GM19035 (cell line): ENCODE measurements around the gene CST3.
"Not testable (repeated sequence)": the region's sequence is repeated elsewhere in the genome, so short reads cannot be mapped to it uniquely, and the experiment has no call there.

Source experiments
- ATAC-seq: cut with Tn5 transposase; IDR thresholded peaks from one replicate; pipeline ENCODE4 v1.9.1; 2021; ENCODE audit not compliant: unreplicated experiment

The CST3 gene

GRCh38 chr20:23662276-23662870 lies 24.6 kb upstream of the CST3 start:
- ATAC-seq = no peak

GRCh38 chr20:23661002-23661429 lies 23.3 kb upstream of the CST3 start:
- no peak for ATAC-seq

GRCh38 chr20:23659989-23660837 lies 22.5 kb upstream of the CST3 start:
- no peak for ATAC-seq

DNA sequence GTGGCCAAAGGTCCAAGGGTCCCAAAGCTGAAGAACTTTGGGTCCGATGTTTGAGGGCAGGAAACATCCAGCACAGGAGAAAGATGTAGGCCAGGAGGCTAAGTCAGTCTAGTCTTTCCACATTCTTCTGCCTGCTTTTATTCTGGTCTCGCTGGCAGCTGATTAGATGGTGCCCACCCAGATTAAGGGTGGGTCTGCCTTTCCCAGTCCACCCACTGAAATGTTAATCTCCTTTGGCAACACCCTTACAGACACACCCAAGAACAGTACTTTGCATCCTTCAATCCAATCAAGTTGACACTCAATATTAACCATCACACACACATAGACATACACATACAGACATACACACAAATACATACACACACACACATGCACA lies 21.8 kb upstream of the CST3 start:
- ATAC-seq = not testable (repeated sequence)

GRCh38 chr20:23658989-23659609 lies 21.3 kb upstream of the CST3 start:
- no peak for ATAC-seq

DNA sequence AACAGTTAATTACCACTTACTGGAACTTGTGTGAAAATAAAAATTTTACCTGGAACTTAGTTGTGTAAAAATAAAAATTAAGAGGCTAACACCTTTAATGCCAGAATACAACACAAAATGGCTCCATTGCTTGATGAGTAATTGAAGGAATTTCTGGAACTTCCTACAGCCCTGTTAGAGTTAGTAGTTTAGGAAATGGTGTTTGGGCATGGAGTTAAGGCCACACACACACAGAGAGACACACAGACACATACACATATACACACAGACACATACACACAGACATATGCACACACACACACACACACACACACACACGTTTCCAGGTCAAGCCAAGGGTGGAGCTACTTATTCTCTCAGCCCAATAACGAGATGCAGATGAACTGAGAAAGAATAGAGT lies 20.6 kb upstream of the CST3 start:
- no peak for ATAC-seq

DNA sequence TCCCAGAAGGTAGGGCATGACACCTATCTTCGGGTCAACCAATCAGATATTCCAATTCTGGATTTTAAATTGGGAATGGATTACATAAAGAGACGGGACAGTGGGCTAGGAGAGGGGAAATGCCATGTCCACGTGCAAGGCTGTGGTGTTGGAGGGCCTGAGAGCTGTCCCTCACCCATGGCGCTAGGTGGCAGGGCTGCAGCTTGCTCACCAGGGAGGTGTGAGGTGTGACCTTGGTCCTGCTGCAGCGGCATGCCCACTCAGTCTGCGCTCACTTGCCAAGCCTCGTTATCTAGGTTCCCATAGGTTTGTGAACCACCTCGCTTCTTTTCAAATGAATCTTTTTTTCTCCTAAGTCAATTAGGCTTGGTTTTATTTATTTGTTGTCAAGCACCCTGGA lies 19.4 kb upstream of the CST3 start:
- ATAC-seq = no peak

GRCh38 chr20:23656372-23656771 lies 18.6 kb upstream of the CST3 start:
- no peak for ATAC-seq

DNA sequence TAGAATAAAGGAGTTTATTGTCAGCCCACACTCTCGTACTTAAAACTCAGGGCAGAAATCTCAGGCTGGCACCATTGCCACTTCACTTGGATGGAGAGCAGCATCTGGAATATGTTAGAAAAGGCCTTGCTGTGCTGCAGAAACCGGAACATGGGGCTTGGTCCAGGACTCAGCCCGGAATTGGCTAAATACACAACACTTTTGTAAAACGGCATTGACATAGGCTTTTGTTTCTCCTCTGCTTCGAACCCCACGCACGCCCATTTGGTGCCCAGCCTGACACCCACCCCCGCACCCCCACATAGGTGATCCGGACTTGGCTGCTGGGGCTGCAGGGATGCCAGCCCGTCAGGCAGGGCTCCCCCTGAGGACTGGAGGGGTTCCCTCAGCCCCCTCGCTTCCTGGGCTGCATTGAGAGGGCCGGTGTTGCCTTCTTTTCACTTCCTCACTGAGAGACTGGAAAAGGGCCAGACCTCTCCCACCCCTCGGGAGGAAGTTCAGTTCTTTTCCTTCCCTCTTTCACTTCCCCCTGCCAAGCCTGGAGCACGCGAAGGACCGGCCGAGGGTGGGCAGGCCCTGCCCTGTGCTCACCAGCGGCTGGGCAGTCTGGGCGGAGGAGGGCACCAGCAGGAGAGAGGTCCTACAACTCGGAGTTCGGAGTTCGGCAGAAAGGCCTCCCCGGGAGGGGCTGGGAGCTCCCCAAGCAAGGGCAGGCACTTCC lies 17.9 kb upstream of the CST3 start:
- ATAC-seq = no peak

- no peak for ATAC-seq
Observed at GRCh38 chr20:23654717-23655116, 17.0 kb upstream of the CST3 start.

- ATAC-seq = no peak
Observed at GRCh38 chr20:23654000-23654399, 16.2 kb upstream of the CST3 start.

- ATAC-seq = no peak
Observed at GRCh38 chr20:23653400-23653938, 15.7 kb upstream of the CST3 start.

DNA sequence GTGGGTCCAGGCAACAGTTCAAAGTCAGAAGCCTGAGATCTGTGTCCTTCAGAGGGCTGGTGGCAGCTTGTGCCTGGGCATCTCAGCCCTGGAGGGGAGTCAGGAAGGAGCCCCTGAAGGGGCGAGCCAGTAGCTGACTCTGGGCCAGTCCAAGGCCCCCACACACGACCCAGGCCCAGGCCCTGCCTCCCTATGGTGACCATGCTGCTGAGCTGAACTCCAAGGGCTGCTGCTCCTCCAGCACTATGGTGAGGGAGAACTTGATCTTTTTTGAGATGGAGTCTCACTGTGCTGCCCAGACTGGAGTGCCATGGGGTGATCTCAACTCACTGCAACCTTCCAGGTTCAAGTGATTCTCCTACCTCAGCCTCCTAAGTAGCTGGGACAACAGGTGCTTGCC lies 15.2 kb upstream of the CST3 start:
- ATAC-seq = no peak

GRCh38 chr20:23652371-23652770 lies 14.6 kb upstream of the CST3 start:
- no peak for ATAC-seq

GRCh38 chr20:23651117-23651516 lies 13.4 kb upstream of the CST3 start:
- no peak for ATAC-seq

DNA sequence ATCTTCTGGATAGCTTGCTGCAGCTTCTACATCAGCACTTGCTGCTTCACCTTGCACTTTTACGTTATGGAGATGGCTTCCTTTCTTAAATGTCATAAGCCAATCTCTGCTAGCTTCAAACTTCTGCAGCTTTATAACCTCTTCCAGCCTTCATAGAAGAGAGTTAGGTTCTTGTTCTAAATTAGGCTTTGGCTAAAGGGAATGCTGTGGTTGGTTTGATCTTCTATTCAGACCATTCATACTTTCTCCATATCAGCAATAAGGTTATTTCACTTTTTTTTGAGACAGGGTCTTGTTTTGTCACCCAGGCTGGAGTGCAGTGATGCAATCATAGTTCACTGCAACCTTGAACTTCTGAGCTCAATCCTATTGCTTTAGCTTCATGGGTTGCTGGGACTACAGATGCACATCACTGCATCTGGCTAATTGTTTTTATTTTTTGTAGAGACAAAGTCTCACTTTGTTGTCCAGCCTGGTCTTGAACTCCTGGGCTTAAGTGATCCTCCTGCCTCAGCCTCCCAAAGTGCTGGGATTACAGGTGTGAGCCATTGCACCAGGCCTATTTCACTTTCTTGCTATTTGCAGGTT lies 12.2 kb upstream of the CST3 start:
- ATAC-seq = no peak

- ATAC-seq = no peak
Observed at GRCh38 chr20:23649242-23649641, 11.5 kb upstream of the CST3 start.

GRCh38 chr20:23647346-23647745 lies 9.6 kb upstream of the CST3 start:
- ATAC-seq = no peak

DNA sequence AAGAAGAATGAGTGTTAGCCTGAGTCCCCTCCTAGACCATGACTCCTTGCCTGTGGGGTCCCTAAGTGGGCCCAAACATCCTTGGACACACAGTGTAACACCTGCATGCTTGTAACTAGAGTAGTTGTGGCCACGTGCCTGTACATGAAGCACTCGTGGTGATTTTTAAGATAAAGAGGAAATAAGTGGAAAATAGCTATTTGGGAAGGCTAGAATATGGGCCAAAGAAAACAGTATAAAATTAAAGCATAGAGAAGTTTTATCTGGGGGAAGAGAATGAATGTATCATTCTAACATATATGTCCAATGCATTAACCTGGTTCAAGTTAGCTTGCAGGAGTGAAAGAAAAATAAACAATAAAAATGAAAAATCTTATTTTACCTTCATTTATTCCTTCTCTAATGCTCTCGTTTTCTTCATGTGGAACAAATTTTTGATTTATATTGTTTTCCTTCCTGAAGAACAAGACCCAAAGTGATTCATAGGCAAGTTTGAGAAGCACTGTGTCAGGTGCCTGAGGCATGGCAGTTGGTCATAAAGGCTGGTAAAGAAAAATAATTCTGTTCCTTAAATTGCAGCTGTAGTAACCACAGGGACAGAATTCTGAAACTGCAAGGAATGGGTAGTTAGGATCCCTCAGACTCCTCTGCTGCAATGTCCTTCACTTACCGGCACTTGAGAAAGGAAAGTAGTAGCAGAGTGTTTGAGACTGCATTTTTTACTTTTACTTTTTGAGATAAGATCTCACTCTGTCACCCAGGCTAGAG lies 8.5 kb upstream of the CST3 start:
- no peak for ATAC-seq

- ATAC-seq = no peak
Observed at GRCh38 chr20:23645575-23645974, 7.8 kb upstream of the CST3 start.
